Fibroblast of peridontal ligament (primary cell): ENCODE results near the gene ABCA3.

Experiments
- DNase-seq: peaks from one replicate; pipeline ENCODE4 v3.0.0-alpha.2; 2010; ENCODE audit errors: extremely low read depth

ABCA3 gene

DNA sequence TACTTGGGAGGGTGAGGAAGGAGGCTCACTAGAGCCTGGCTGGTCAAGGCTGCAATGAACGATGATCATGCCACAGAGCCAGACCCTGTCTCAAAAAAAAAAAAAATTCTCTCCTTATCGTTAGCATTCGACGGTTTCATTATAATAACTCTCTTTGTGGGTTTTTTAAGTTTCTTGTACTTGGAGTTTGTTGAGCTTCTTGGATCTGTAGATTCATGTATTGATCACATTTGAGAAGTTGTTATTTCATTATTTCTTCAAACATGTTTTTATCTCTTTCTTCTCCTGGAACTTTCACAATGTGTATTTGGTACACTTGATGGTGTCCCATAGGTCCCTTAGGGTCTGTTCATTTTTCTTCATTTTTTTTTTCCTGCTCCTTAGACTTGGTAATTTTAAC, 16.8 kb upstream of the ABCA3 start:
- DNase-seq = no peak

DNA sequence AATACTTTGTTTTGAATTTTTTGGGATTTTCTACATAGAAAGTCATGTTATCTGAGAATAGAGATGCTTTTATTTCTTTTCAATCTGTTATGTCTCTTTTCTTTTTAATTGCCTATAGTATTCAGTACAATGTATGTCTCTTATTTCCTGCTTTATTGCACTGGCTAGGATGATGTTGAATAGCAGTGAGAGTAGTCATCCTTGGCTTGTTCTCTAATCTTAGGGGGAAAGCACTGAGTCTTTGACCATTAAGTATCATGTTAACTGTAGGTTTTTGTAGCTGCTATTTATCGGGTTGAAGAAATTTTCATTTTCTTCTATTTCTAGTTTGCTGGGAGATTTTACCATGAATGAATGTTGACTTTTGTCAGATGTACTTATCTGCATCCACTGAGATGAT, 10.0 kb upstream of the ABCA3 start:
- DNase-seq = no peak

DNA sequence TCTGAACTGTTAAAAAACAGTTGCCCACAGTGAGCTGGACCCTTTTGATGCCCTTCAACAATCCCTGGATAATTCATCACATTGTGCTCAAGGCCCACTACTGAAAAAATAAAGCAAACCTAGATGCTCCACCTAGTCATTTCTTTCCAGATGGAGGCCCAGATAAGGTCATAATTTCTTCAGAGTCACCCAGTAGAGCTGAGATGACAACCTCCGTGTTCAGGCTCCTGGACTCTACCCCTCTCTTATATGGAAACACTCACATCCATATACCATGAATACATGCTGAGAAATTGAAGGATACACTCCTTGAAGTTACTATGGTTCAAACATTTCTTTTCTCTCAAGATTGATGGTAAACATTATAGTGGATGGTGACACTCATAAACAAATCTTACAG, 2.7 kb upstream of the ABCA3 start:
- DNase-seq = no peak

DNA sequence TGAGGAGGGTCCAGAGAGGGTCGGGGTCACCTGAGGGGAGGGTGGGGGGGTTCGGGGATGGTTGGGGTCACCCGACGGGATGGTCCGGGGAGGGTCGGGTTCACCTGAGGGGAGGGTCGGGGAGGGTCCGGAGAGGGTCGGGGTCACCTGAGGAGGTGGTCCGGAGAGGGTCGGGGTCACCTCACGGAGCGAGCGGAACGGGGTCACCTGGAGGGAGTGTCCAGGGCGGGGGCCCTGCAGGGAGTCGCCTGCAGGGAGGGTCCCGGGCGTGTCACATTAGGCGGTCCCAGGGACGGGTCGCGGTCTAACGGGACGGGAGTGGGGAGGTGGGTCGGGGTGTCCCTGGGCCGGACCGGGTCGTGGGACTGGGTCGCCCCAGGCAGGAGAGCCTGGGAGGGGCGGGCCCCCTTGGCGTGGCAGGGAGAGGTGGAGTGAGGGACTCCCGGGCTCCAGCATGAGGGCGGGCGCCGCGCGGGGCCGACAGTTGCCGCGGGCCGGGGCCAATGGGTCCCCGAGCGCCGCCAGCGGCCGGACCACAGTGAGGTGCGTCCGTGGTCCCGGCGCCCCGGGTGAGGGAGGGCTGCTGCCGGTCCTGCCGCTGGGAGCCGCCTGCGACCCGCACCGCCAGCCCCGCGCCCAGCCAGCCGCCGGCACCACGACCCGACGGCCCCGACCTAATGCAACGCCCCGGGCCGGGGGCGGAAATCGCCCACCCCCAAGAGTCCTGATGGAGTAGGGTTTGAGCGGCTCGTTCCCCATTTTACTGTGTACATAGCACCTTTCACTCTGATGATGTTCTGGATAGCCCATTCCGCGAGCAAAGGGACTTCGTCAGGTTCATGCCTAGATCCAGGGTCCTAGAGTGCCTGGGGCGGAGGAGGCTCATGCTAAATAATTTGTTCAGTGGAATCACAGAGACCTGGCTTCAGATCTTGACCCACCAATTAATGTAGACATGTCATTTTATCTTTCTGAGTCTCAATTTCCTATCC, 1.2 kb upstream of the ABCA3 start:
- no peak for DNase-seq

DNA sequence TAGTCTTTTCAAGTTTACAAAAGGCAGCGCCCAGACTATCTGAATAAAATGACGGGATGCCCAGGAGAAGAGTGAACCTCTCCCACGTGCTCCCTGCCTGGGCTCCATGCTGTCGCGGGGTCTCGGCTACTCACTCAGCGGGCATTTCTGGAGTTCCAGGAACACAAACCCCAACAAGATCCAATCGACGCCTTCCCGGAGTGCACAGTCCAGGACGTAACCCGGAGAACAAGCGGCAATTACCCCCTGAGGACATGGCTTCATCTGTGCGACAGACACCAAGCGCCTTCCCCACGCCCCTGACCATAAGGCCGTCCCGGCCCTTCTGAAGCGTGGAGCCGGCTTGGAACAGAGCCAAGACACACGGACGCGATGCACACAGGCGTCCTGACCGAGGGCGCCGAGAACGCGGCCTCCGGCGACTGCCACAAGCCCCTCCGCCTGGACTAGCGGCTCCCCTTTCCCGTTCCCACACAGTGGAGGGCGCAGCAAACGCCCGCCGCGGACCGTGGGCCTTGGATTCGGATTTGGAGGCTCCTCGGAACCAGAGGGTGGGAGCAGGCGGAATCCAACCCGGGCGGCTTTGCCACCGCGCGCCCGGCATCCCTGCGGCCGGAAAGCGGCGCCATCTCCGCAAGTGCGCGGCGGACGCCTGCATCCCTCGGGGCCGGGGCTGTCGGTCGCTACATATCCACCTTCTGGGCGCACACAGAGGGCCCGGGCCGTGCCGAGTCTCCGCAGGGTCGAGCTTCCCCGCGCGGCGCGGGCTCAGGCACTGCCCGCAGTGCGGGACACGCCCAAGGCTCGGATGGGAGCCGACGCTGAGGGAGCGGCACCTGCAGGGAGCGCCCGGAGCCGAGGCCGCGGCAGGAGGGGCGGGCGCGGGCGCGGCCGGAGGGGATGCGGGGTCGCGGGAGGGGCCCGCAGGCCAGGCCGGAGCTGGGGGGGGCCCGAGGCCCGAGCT, 725 bp downstream of the ABCA3 start:
- DNase-seq = no peak

DNA sequence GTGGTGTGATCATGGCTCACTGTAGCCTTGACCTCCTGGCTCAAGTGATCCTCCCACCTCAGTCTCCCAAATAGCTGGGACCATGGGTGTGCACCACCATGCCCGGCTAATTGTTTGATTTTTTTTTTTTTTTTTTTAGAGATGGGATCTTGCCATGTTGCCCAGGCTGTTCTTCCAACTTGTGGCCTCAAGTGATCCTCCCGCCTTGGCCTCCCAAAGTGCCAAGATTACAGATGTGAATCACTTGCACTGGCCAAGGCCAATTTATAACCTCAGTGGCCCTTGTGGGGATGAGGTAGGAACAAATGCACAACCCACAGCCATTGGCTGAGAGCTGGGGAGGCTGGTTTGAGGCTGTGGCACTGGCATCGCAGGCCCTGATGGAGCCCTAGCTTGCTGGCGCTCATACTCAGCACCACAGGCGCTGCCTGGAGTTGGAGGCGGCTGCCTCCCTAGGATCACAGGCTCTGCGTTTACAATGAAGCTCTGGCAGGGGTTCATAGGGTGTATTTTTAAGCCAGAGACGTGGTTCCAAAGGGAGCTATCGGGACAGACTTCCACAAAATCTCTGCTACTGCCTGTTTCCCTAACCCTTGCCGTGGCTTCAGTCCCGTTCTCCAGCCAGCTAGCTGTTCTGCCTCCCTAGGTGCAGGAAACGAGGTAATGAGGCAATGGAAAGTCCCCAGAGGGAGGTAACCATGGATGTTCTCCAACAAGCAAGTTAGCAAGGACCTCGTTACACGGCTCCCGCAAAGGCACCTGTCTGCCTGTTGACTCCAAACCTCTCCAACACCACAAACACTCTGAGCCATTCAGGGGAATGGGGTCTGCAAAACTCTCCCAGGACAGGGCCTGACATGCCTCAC, 2.9 kb downstream of the ABCA3 start:
- no peak for DNase-seq

DNA sequence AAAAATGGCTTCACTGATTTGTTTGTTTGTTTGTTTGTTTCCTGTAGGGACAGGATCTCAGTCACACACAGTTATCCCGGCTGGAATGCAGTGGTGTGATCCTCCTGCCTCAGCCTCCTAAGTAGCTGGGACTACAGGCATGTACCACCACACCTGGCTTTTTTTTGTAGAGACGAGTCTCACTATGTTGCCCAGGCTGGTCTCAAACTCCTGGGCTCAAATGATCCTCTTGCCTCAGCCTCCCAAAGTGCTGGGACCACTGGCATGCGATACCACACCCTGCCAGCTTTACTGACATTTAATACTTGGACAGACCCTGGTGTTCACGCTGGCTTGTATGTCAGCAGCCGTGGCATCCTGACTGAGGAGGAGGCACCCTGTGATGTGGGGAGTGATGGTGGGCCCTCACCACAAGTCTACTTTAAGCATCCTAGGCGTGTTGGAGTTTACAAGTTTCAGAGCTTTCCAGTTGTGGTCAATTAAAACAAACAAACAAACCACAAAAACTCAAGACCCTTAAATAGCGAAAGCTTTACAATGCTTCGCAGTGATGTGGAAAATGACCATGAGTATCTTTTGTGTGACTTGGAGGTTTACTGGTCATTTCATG, 5.1 kb downstream of the ABCA3 start:
- DNase-seq = no peak

DNA sequence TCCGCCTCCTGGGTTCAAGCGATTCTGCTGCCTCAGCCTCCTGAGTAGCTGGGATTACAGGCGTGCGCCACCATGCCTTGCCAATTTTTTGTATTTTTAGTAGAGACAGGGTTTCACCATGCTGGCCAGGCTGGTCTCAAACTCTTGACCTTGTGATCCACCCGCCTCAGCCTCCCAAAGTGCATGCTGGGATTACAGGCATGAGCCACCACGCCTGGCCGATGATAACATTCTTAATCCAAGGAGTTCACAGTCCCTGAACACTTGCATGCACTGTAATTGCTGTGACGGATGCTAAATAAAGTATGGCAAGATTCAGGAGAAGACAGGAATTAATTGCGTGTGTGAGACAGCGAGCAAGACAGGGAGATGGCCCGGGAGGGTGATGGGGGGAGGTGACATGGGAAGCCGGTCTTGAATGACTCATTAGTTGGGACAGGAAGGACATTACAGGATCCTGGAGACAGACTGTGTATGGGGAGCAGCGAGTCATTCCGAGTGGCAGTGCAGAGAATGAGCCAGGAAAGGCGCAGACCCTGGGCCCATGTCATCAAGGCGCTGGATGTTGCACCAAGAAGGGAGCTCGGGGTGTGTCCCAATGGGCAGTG, 6.7 kb downstream of the ABCA3 start:
- DNase-seq = no peak

DNA sequence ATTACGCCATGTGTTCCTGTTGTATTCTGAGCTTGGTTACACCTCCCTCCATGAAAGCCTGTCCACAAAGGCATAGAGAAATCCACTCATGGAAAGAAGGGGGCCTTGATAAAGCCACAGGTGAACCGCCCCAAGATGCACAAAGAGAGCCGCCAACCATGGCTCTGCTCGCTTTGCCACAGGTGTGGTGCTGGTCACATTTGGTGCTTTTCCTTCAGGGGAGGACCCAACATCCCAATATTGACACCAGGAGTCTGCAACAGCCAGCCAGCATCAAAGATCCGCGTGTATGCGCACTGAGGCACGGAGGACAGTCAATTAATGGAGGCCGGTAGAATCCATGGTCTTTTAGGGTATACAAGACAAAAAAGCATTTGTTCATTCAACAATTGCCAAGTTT, 7.3 kb downstream of the ABCA3 start:
- no peak for DNase-seq

DNA sequence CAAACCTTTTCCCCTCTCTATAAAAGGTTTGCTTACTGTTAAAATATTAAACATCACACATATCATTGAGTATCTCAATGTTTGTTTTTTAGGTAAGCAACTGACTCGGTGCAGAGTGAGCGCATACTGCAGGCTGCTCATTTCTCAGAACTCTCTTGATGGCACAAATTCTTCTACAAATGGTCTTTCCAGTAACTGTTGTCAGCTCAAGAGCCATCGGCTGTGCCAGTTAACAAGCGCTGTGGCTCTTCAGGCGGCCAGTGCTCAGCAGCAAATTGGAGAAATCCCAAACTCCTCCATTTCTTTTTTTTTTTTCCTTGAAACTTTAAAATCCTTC, 8.6 kb downstream of the ABCA3 start:
- DNase-seq = no peak

DNA sequence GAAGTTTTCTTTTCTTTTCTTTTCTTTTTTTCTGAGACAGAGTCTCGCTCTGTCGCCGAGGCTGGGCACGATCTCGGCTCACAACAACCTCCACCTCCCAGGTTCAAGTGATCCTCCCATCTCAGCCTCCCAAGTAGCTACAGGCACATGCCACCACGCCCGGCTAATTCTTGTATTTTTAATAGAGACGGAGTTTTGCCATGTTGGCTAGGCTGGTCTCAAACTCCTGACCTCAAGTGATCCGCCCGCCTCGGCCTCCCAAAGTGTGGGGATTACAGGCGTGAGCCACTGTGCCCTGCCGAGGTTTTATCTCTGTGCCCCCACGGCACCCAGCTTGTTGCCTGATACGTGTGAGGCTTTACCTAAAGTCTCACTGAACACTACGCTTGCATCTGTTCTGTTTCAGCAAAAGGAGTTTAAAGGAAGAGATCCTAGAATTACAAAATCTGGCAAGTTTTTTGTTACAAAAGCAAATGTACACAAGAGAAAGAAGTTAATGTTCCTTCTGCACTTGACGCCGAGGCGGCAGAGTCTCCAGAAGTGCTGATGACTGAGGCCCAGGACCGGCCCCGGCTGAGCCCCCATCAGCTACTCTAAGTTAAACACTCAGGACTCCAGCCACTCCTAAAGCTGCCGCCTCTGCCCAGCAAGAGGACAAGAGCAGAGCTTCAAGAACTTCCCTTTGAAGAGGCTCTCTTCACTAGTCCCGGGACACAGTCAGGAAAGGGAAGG, 9.2 kb downstream of the ABCA3 start:
- no peak for DNase-seq

DNA sequence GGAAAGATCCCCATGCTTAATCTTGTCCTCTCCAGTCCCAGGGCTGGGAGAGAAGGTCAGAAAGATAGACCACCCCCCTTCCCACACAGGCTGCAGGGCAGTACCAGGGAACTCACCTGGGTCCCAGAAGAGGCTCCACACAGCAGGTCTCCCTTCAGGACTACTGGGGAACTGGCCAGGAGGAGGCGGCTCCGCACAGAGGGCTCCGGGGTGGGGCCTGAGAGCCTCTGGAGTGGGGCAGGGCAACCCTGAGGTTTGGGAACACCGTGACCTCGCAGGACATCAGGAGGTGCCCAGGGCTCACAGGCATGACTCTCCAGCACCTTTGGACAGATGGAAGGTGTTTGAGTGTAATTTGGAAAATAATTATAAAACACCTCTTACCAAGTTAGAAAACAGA, 11.0 kb downstream of the ABCA3 start:
- DNase-seq = no peak

DNA sequence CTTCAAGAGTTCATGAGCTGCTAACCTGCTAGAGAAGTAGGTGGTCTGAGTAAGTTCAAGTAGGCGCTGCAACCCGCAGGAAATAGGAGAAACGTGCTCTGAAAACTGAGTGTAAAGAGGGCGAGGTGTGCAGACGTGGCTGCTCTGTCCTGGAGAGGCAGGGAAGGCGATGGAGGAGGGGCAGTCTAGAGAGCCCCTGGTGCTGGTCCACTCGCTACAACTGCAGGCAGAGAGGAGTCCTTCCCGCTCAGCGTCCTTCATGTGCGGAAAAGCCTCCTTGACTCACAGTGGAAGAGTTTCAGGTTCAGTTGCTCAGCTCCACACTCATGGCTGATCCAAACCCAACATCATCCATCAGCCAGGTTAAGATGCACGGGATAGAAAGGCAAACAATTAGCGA, 12.1 kb downstream of the ABCA3 start:
- no peak for DNase-seq

DNA sequence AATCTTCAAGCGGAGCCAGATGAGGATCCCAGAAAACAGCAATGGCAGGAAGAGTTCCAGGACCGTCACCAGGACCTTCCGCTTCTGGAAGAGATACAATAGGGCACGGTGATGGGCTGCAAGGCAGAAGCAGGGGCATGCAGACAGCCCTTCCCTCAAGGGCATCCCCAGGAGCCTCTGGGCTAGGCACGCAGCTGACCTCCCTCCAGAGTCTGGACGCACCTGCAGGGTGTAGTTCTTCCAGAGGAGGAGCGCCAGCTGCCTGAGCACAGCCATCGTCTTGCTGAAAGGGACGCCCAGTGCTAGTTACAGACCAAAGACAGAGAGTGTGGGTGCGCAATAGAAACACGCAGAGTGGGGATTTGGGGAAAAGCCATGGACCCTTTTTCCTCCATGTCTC, 14.3 kb downstream of the ABCA3 start:
- no peak for DNase-seq

DNA sequence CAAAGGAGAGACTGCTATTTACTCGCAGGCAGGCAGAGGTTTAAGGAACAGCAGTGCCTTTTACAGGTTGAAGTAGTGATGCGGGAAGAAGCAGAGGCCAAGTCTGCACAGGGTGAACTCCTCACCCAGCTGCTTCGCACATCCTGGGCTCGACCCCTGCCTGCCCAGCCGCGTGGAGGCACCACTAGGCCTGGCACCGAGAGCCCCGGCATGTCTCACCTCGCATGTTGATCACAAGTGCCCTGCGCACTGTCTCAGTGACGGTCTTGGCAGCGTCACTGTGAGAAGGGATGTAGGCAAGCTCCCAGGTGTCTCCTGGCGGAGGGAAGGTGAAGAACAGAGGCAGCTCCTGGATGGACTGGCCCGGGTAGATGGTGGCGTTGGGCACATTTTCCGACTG, 14.7 kb downstream of the ABCA3 start:
- no peak for DNase-seq

DNA sequence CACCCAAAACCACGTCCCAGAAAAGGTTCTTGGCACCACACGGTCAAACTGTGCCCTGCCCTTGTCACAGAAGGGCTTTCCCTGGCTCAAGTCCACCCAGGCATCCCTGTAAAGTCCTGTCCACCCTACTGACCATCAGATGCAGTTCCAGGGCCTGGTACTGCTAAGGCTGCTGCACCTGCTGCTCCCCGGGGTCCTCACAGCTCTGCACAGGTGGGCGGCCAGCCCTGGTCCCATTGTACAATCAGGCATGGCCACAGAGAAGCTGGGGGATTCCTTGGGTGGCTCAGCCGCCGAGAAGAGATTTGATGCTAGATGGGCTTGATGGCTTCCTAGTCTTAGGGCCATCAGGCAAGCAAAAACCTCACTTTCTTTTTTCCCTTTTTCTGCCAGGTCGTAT, 15.3 kb downstream of the ABCA3 start:
- no peak for DNase-seq

DNA sequence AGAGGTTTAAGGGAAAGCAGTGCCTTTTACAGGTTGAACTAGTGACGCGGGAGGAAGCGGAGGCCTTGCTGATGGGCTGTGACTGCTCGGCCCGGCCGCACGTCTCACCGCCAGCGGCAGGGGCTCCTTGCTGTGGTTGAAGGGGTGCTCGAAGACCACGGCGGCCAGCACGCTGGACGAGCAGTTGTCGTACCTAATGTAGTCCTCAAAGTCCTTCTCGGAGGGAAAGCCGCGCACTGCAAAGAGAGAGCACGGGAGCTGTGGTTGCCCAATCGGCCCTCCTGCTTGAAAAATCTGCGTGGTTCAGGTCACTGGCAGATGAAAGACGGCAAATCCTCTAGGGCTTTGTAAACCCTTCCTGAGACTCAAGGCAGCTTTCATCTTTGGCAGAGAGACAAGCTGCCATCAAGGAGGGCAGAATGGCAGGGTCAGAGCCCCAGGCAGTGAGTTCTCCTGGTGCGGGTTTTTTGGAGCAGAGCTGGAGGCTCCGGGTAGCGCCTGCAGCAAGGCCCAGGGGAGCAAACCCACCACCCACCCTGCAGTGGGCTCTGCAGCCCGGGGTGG, 16.1 kb downstream of the ABCA3 start:
- DNase-seq = no peak

DNA sequence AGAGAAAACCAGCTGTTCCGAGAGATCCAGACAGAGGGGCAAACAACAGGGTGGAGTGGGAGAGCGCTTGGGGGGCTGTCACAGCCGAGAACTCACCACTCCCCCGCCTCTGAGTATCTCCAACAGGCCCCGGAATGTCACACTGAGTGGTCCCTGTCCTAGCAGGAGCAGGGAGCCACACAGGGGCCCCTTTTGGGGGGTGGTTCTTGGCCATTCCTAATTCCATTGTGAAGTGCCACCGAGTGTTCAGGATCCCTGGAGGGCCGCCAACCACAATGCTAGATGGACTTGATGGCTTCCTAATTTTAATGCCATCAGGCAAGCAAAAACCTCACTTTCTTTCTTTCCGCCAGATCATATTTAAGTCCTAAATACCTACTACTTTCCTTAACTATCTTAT, 16.8 kb downstream of the ABCA3 start:
- DNase-seq = no peak

DNA sequence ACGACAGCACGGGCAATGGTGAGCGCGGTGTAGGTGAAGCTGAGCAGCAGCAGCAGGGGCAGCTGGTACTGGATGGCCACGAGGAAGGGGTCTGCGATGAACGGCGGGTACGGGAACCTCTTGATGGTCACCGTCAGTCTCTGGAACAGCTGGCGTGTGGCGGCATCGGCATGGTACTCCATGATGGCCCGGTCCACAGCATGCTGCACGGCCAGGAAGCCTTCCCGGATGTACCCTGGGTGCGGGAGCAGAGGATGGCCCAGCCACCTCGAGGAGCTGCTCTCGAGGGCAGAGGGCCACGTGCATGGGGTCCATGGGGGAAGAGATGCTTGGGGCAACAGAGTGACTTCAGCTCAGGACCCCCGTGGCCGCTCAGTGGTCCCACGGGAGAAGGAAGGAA, 20.9 kb downstream of the ABCA3 start:
- no peak for DNase-seq
